Measurements from ENCODE around the gene BCKDHA. TPM values are rescaled to one million over a fixed set of nuclear protein-coding genes. Genes with fewer than 3 reads are reported as not detected.

BCKDHA gene
- total and polyA plus RNA-seq, 2 of the 4 experiments (the other 2 are of a cell fraction) = 7.6 to 7.7 TPM

DNA sequence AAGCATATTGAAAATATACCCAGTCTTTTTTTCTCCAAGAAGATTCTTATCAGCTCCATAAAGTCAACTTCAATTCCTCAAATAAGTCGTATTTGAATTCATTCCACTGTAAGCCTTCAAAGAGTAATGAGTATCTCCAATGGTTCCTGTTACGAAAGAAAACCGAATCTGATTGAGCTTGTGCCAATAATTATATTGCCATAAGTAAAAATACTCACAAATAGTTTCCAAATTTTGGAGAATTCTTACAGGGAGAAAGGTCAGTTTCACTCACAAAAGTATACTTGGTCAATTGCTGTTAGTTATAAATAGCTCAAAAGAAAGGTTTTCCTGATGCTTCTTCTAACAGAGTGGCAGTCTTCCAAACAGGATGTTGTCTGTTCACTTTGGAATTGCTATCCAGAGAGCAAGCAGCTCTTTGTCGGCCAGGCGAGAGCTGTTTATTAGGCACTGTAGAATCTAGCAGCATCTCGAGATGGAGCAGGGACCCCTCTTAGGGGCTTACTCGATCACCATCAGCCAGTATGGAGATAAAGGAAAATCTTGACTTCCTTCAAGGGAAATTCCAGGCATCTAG lies 58.8 kb downstream of the BCKDHA start:
- Histone ChIP-seq H2AFZ (replicated peaks; ENCODE audit: low read length, poor library complexity) (peak overlapping the region; percentile 63), H3K14ac (replicated peaks; ENCODE audit: low read depth, low read length) (no peak overlapping the region), H3K4me2 (ENCODE audit: low read depth, low read length) (peak overlapping the region; percentile 2; the same call in 1 of the 2 replicates), H4K91ac (ENCODE audit: insufficient read depth, low read depth, low read length) (no peak overlapping the region), H3K9me1 (ENCODE audit: insufficient read depth, low read length) (no peaks in the 10 kb centered on the region), H3K4ac (ENCODE audit: low read depth, low read length) (peak overlapping the region; percentile 40; the same call in 1 of the 2 replicates), H3K27me3 (ENCODE audit: control insufficient read depth, insufficient read depth, low read length) (no peaks in the 10 kb centered on the region; the same call in 1 of the 2 replicates), H4K5ac (ENCODE audit: low read depth, low read length) (no peak overlapping the region), H3K9ac (ENCODE audit: low read depth, low read length) (no peak overlapping the region), H3K79me1 (ENCODE audit: low read depth in 1 of 2, low read length in 2 of 2) (no peaks in the 10 kb centered on the region), H3K56ac (ENCODE audit: extremely low read depth, insufficient read depth, low read length) (no peak overlapping the region), H3K18ac (ENCODE audit: low read depth, low read length) (no peak overlapping the region), H3K27ac (ENCODE audit: insufficient read depth, low read length) (no peak overlapping the region), H4K20me1 (ENCODE audit: insufficient read depth, low read length) (no peaks in the 10 kb centered on the region), H2BK20ac (ENCODE audit: low read depth, low read length) (no peak overlapping the region), H3K4me1 (ENCODE audit: control insufficient read depth, insufficient read depth, low read length) (no peaks in the 10 kb centered on the region), H3K4me3 (ENCODE audit: insufficient read depth, low read depth, low read length) (no peak overlapping the region), H4K8ac (ENCODE audit: low read depth in 2 of 2, low read length in 2 of 2) (no peak overlapping the region; a peak in 1 of 4 replicates), H2BK5ac (ENCODE audit: low read depth, low read length, poor library complexity, severe bottlenecking) (no peak overlapping the region), H3K9me3 (ENCODE audit: control insufficient read depth, insufficient read depth, low read length) (no peaks in the 10 kb centered on the region), H3K36me3 (ENCODE audit: control insufficient read depth, insufficient read depth, low read length) (no peaks in the 10 kb centered on the region), H2BK120ac (ENCODE audit: low read depth, low read length) (peak overlapping the region; percentile 39; the same call in 1 of the 2 replicates), H2AK9ac (replicated peaks; ENCODE audit: low read depth, low read length, poor library complexity) (no peak overlapping the region), H2BK15ac (ENCODE audit: low read depth, low read length) (no peak overlapping the region), H3K23ac (ENCODE audit: low read depth, low read length) (no peak overlapping the region), H2AK5ac (ENCODE audit: low read depth, low read length) (no peak overlapping the region)
- TF ChIP-seq CEBPB (IDR thresholded peaks at IDR 0.05; ENCODE audit: low read depth, low read length) = no peak
- TF ChIP-seq ELK1 (IDR thresholded peaks at IDR 0.05; ENCODE audit: borderline replicate concordance, low read depth, low read length) = no peak
- no peak for TF ChIP-seq BHLHE40 (IDR thresholded peaks at IDR 0.05; ENCODE audit: low read depth, low read length)
- TF ChIP-seq MXI1 (IDR thresholded peaks at IDR 0.05; ENCODE audit: borderline replicate concordance, low read depth, low read length) = no peak
- no peak for TF ChIP-seq MAFK (IDR thresholded peaks at IDR 0.05; ENCODE audit: low read depth, low read length)
- TF ChIP-seq CHD1 (IDR thresholded peaks at IDR 0.05; ENCODE audit: low read depth, low read length) = no peak
- no peak for TF ChIP-seq SMC3 (IDR thresholded peaks at IDR 0.05; ENCODE audit: low read depth, low read length)
- no peak for TF ChIP-seq USF2 (IDR thresholded peaks at IDR 0.05; ENCODE audit: low read depth, low read length)
- TF ChIP-seq RCOR1 (IDR thresholded peaks at IDR 0.05; ENCODE audit: insufficient replicate concordance, low read length) = no peak
- TF ChIP-seq MAZ (IDR thresholded peaks at IDR 0.05; ENCODE audit: borderline replicate concordance, low read depth, low read length) = no peak
- TF ChIP-seq NFE2L2 (IDR thresholded peaks at IDR 0.05; ENCODE audit: low read depth, low read length) = no peak
- no peak for TF ChIP-seq POLR2A (IDR thresholded peaks at IDR 0.05; ENCODE audit: low read depth, low read length)
- TF ChIP-seq RAD21 (IDR thresholded peaks at IDR 0.05; ENCODE audit: low read length) = no peak
- TF ChIP-seq RFX5 (IDR thresholded peaks at IDR 0.05; ENCODE audit: low read depth, low read length) = no peak
- no peak for TF ChIP-seq FOS (IDR thresholded peaks at IDR 0.05; ENCODE audit: low read depth, low read length)
- ChIA-PET CTCF (interaction anchor here (1.8 kb wide), 1 partner anchor 116 kb away, joined by 4 read pairs; no protein-coding TSS in a partner anchor), POLR2A (ENCODE audit: unreplicated experiment) (no interaction called here)
- in situ Hi-C loops (cut with MboI; ENCODE audit: low sequenced_read_pairs) (no loop called here), intact Hi-C loops (cut with micrococcal nuclease) (no loop called here), dilution Hi-C loops (cut with HindIII; ENCODE audit: low sequenced_read_pairs, unreplicated experiment) (no loop called here)
- WGBS, 2 experiments (ENCODE audit: extremely low coverage in 2 of 2, insufficient read length in 1 of 2) = no CpG with 5 or more reads among the region's 7 CpGs
- no TSS peak for BruUV-seq (replicated peaks)
- DNase-seq (peak; percentile 56), ATAC-seq (ENCODE audit: low read depth) (peak; percentile 54; the same call in 1 of the 2 replicates)
